ENCODE results near the gene GGTLC1.
A peak's percentile ranks its signal among the peaks of the same experiment; 100 is the strongest.
"Not testable (repeated sequence)": the region's sequence is repeated elsewhere in the genome, so short reads cannot be mapped to it uniquely, and the experiment has no call there.

GGTLC1 gene

DNA sequence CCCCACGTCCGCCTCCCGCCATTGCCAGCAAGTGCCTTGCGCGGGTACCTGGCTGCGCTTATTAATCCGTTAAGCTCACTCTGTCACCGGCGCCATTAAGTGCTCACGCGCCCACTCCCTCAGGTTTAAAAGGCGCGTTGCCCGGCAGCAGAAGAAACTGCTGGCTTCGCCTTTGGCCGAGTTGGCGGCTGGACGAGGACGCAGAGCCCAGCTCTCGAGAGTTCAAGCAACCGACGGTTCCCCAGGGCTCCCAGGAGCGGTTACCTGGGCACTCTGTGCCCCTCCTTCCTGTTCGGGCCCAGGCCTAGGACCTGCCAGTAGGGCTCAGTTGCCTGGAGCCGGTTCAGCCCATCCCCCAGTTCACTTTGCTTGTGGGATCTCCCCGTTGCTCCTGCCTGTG lies at the start of gene GGTLC1:
Gene GGTLC1, minus strand, starts transcription at position 219 of the 400 bp plus-strand sequence. CDS start 2,168 bp downstream, outside the sequence.
- DNase-seq = no peak

- no peak for DNase-seq
Observed at GRCh38 chr20:24034820-24035219, 46.2 kb upstream of the GGTLC1 start.

DNA sequence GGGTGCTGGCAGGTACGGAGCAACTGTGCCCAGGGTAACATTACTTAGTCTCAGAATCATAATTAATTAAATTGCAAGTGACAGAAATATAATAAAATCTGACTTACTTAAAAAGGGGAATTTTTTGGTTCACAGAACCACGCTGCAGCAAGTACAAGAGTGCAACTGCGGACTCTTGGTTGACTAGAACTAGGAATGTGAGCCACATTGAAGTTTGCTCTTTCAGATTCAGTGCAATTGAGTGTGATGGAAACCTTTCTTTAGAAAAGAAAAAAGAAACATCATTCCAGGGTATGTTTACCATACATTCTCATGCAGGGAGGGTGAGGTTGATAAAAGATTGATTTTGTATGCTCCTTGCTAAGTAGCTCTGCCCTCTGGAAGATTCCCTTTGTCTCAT lies 45.0 kb upstream of the GGTLC1 start:
- DNase-seq = no peak

GRCh38 chr20:24033151-24033550 lies 44.6 kb upstream of the GGTLC1 start:
- peak; percentile 20 to 52 for DNase-seq

GRCh38 chr20:24032400-24032898 lies 43.9 kb upstream of the GGTLC1 start:
- peak in 1 of 2 donors; percentile 43 for DNase-seq

DNA sequence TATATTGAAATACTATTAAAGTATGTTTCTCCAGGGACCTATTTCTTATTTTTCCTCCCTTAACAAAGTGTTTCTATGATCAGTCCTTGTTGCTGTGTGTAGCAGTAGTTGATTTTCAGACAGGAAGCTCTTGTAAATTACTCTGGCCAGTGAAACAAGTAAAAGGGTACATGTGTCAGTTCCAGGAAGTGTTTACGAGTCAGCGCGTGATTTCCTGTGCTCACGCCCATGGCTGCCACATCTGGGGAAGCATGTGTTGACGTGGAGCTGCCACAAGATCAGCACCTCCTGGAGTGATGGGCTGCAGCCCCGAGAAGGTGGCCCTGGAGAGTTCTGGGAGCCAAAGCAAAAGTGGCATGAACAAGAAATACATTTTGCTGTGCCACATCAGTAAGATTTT lies 38.6 kb upstream of the GGTLC1 start:
- DNase-seq = peak; percentile 88 to 92

DNA sequence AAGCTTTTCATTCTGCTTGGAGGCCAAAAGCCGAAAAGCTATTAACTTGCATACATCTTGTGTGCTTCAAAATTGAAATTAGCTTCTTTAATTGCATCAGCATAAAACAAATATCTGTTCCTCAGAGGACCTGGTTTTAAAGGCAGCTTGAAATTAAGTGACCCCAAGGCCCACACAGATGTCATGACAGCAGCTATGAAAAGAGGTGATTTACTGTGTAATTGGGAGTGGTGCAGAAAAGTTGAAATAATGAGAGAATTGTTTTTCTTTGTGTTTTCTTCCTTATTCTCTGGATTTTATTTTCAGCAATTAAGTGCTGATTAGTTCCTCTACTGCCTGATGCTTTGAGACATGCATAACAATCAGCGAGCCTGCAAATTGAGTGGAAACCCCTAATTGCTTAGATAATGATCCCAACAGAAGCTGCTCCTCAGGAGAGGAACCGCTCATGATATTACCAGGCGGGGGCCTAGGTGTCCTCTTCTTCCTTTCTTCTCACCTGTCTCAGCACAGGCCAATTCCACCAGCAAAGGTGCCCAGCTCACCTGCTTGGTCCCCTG lies 34.1 kb upstream of the GGTLC1 start:
- no peak for DNase-seq

DNA sequence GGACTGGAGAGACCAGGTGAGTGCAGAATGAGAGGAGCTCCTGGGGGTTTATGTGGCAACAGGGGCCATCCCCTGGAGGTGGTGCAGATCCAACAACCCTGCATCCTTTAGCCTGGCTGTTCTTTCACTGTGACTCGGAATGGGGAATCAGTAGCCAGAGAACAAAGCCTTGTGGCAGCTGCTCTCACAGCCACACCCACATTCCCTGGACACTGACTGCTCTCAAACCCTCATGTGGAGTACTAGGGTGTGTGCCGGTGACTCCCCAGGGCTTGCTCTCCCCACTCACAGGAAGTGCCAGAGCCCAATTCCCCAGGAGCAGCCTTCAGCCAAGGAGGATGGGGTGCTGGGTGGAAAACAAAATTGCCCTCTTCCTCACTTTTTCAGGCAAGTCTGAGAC lies 30.2 kb upstream of the GGTLC1 start:
- no peak for DNase-seq

GRCh38 chr20:24017458-24017755 lies 28.8 kb upstream of the GGTLC1 start:
- DNase-seq = no peak

- no peak for DNase-seq
Observed at GRCh38 chr20:24016607-24017457, 28.3 kb upstream of the GGTLC1 start.

GRCh38 chr20:24013953-24014352 lies 25.4 kb upstream of the GGTLC1 start:
- no peak for DNase-seq

DNA sequence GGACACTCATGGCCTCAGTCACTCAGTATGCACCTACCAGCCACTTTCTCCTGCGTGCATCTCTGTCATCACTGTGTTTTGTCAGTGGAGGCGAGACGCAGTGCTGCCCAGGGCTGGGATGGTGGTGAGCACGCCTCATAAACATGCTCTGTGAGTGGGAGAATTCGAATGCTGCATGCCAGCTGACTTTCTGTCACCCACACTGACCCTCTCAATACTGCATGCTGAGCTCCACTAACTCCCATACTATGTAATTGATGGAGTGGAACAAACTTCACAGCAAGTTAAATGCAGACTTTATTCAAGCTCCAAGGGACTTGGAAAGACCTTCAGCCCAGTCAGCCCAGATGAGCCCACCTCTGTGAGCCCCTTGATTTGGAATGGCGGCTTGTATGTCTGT lies 22.7 kb upstream of the GGTLC1 start:
- no peak for DNase-seq

DNA sequence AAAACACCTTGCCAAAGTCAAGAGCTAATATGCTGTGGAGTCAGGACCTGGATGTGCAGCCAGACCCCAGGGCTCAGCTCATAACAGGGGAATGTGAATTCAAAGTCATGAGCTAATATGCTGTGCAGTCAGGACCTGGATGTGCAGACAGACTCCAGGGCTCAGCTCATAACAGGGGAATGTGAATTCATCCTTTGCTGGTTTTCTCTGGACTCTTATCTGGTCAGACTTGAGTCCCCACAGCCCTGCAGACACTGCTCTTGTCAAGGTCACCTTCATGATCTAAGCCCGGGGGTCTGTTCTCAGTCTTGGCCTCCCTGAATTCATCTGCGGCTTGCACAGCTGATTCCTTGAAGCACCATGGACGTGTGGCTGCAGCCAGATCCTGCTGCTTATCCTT lies 19.2 kb upstream of the GGTLC1 start:
- no peak for DNase-seq

DNA sequence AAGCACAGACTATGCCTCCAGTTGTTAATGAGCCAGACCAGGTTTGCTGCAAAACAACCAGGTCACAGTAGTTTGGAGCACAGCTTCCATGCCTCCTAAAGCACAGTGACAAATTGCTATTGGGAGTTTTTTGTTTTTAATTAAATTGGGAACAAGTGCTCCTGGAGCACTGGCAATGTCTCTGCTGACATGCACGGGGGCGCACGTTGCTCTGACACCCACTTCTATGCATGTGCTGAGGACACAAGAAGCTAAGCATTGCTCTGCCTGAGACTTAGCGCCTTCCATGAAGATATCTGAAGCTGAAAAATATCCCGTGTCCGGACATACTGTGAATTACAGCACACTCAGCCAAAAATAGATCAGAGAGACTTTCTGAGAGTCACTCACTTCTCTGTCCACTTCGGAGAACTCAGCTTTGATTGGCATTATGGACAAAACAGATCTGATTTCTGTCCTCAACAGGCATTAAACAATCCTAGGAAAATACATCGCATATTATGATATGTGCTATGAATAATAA lies 18.6 kb upstream of the GGTLC1 start:
- no peak for DNase-seq

DNA sequence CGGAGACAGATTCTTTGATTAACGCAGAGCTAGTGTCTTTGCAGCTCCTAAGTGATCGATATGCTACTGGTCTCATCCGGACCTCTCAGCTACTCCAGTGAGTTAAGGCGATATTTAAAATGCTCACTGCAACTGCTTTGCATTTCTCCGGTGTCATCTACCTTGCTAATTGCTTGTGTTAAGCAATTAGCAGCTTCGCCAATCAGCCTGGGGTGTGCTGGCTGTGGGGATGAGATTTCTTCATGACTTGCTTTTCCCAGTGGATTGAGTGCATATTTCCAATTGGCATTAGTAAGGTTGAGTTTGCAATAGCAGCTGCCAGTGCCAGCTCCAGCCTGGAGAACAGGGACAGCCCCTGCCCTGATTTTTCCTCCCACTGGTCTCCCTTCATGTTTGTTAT lies 18.0 kb upstream of the GGTLC1 start:
- DNase-seq = no peak

GRCh38 chr20:24004471-24004870 lies 15.9 kb upstream of the GGTLC1 start:
- no peak for DNase-seq

GRCh38 chr20:24002896-24003295 lies 14.3 kb upstream of the GGTLC1 start:
- DNase-seq = no peak

- no peak for DNase-seq
Observed at GRCh38 chr20:24001712-24002405, 13.3 kb upstream of the GGTLC1 start.

GRCh38 chr20:23998844-23999243 lies 10.3 kb upstream of the GGTLC1 start:
- no peak for DNase-seq

- DNase-seq = no peak
Observed at GRCh38 chr20:23998392-23998791, 9.8 kb upstream of the GGTLC1 start.

DNA sequence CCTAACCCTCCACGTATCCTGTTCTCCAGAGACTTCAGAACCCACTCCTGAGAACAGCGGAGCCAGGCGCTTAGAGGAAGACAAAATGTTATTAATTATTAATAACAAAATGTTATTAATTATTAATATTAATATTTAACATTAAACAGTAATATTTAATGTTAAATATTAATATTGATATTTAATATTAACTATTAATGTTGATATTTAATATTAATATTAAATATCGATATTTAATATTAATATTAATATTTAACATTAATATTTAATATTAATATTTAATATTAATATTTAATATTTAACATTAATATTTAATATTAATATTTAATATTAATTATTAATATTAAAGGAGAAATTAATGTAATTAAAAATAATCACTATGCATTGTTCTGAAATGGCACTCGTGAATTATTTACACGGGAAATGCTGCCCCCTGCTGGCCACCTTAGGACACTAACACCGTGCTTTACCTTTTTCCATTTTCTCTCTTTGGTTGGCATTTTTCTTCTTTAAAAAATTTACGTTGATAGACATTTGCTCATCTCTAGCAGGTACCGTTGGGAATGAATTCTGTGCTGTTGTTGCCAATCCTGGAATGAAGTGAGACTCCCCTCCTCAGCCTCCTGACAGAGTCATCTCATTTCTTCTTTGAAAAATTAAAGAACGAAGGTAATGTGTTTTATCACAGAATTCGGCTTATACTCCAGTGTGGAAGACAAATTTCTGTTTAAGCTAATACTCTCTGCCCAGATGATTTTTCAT lies 7.5 kb upstream of the GGTLC1 start:
- peak; percentile 48 to 56 for DNase-seq

DNA sequence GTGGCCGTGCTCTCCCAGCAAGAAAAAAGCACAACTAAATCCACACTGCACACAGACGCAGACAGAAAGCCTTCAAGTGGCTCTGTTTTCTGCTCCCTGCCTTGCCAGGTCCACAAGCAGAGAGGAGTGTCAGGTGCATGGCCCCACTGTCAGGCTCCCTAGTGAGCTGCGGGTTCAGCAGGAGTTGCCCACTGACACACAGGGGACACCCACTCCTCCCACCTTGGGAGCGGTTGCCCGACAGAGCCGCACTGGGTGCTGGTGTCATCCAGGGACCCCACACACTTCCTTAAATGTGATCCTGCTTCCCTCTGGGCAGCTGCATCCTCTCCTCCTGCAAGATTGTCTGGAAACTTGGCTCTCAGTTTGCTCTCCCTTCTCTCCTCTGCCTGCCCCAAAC lies 6.7 kb upstream of the GGTLC1 start:
- not testable (repeated sequence) for DNase-seq
